Vagina (tissue), 2 donors: ENCODE results near the gene MAZ.

ENCODE experiments used
- CTCF ChIP-seq, 3 experiments: fragments of 450-650 bp in 2 of 3; fragments of 200-600 bp in 1 of 3; sonication (generic) in 1 of 3; IDR thresholded peaks; one replicate each; pipeline ENCODE4 v1.5.1; 2017 to 2019; ENCODE audit warnings: antibody characterized with exemption in 3 of 3, mild to moderate bottlenecking in 2 of 3, moderate library complexity in 2 of 3
- POLR2A ChIP-seq, 2 donors: fragments of 450-650 bp; IDR thresholded peaks; one replicate each; pipeline ENCODE4 v1.6.1; 2017; ENCODE audit warnings: antibody characterized with exemption in 2 of 2, mild to moderate bottlenecking in 2 of 2, moderate library complexity in 2 of 2
- POLR2AphosphoS5 ChIP-seq, 2 donors: sonication (generic); formaldehyde crosslinking; IDR thresholded peaks; one replicate each; pipeline ENCODE4 v1.9.0; 2017; ENCODE audit warnings: antibody characterized with exemption in 2 of 2, mild to moderate bottlenecking in 2 of 2, low read depth in 1 of 2; ENCODE audit not compliant: insufficient read depth in 1 of 2

- TF ChIP-seq POLR2A (IDR thresholded peaks at IDR 0.05): no peak
- TF ChIP-seq CTCF (IDR thresholded peaks at IDR 0.05): no peak
- no peak for TF ChIP-seq POLR2AphosphoS5 (IDR thresholded peaks at IDR 0.05; ENCODE audit: insufficient read depth in 1 of 2, low read depth in 1 of 2)
These were observed 36.8 kb upstream of the MAZ start for GRCh38 chr16:29769507-29769906.
